ENCODE data around the gene ABCA4.

- TF ChIP-seq EZH2 (IDR thresholded peaks at IDR 0.05; ENCODE audit: insufficient read depth, poor library complexity, severe bottlenecking) (no peak), EZH2phosphoT487 (IDR thresholded peaks at IDR 0.05; ENCODE audit: insufficient read depth, low read depth) (no peak)
Observed at GRCh38 chr1:93992190-93992589, 128.8 kb downstream of the ABCA4 start.
